H1 (cell line): ENCODE measurements around the gene KCNQ1. TPM values are rescaled to one million over a fixed set of nuclear protein-coding genes. Genes with fewer than 3 reads are reported as not detected.

Experiments used
- ASH2L ChIP-seq: fragments of 200-600, 300-600 bp; sonication (generic); IDR thresholded peaks from one replicate; pipeline ENCODE4 v1.7.1; 2017; ENCODE audit warnings: low read length
- FOSL1 ChIP-seq: IDR thresholded peaks from 2 replicates; pipeline ENCODE4 v1.6.1; 2011; ENCODE audit warnings: mild to moderate bottlenecking, low read depth, low read length, moderate library complexity; ENCODE audit not compliant: insufficient read depth
- GABPA ChIP-seq: IDR thresholded peaks from 2 replicates; pipeline ENCODE4 v1.6.1; 2011; ENCODE audit warnings: mild to moderate bottlenecking, low read length, moderate library complexity, borderline replicate concordance; ENCODE audit not compliant: insufficient read depth
- NANOG ChIP-seq: IDR thresholded peaks from 2 replicates; pipeline ENCODE4 v1.6.1; 2011; ENCODE audit warnings: low read length, low read depth, mild to moderate bottlenecking, inconsistent platforms; ENCODE audit not compliant: insufficient read depth, poor library complexity, severe bottlenecking
- PHF8 ChIP-seq: fragments of 200-600 bp; sonication (generic); conservative IDR thresholded peaks from 2 replicates; pipeline ENCODE4 v1.7.1; 2012; ENCODE audit warnings: low read depth, mild to moderate bottlenecking, inconsistent platforms, low read length, moderate library complexity
- POLR2AphosphoS5 ChIP-seq: IDR thresholded peaks from 2 replicates; pipeline ENCODE4 v1.6.1; 2011; ENCODE audit warnings: low read depth, low read length
- POU5F1 ChIP-seq: IDR thresholded peaks from 2 replicates; pipeline ENCODE4 v1.6.1; 2011; ENCODE audit warnings: low read depth, mild to moderate bottlenecking, low read length, moderate library complexity
- RAD21 ChIP-seq, 2 experiments: IDR thresholded peaks in 1 of 2; conservative IDR thresholded peaks in 1 of 2; 2 replicates each; pipeline ENCODE4 v1.6.1; 2011; ENCODE audit warnings: low read depth in 2 of 2, low read length in 2 of 2, improper control_type of control experiment in 1 of 2, inconsistent platforms in 1 of 2, mild to moderate bottlenecking in 1 of 2, moderate library complexity in 1 of 2
- RBBP5 ChIP-seq: IDR thresholded peaks from 2 replicates; pipeline ENCODE4 v1.7.1; 2012; ENCODE audit warnings: low read depth, mild to moderate bottlenecking, inconsistent platforms, low read length, moderate library complexity, borderline replicate concordance
- SAP30 ChIP-seq: fragments of 300-600 bp; sonication (generic); IDR thresholded peaks from 2 replicates; pipeline ENCODE4 v1.7.1; 2012; ENCODE audit warnings: low read length, moderate library complexity, mild to moderate bottlenecking, inconsistent platforms; ENCODE audit not compliant: insufficient read depth, insufficient replicate concordance
- SIN3A ChIP-seq, 2 experiments: IDR thresholded peaks in 1 of 2; conservative IDR thresholded peaks in 1 of 2; 2 replicates each; pipeline ENCODE4 v1.6.1; 2011 to 2012; ENCODE audit warnings: low read length in 2 of 2, improper control_type of control experiment in 1 of 2, low read depth in 1 of 2, mild to moderate bottlenecking in 1 of 2
- SIX5 ChIP-seq: IDR thresholded peaks from 2 replicates; pipeline ENCODE4 v1.6.1; 2011; ENCODE audit warnings: mild to moderate bottlenecking, low read depth, low read length
- SP1 ChIP-seq: IDR thresholded peaks from 2 replicates; pipeline ENCODE4 v1.6.1; 2011; ENCODE audit warnings: low read depth, low read length
- SP4 ChIP-seq: IDR thresholded peaks from 2 replicates; pipeline ENCODE4 v1.6.1; 2012; ENCODE audit warnings: low read length, inconsistent platforms
- SUZ12 ChIP-seq: fragments of 200-600 bp; sonication (generic); IDR thresholded peaks from 2 replicates; pipeline ENCODE4 v1.6.1; 2012; ENCODE audit warnings: mild to moderate bottlenecking, inconsistent platforms, low read length, moderate library complexity, mixed read lengths
- TAF1 ChIP-seq: IDR thresholded peaks from 2 replicates; pipeline ENCODE4 v1.6.1; 2011; ENCODE audit warnings: mild to moderate bottlenecking, low read depth, low read length
- TAF7 ChIP-seq: optimal IDR thresholded peaks from 2 replicates; pipeline ENCODE3; 2011; ENCODE audit warnings: low read depth, mild to moderate bottlenecking, inconsistent platforms, low read length, moderate library complexity, borderline replicate concordance
- TEAD4 ChIP-seq: IDR thresholded peaks from 2 replicates; pipeline ENCODE4 v1.6.1; 2012; ENCODE audit warnings: low read depth, low read length, inconsistent platforms, mixed read lengths
- YY1 ChIP-seq: IDR thresholded peaks from 2 replicates; pipeline ENCODE4 v1.6.1; 2011; ENCODE audit warnings: low read depth, mild to moderate bottlenecking, low read length
- polyA plus RNA-seq, 7 experiments: library from polyadenylated mRNA; depleted of rRNA in 3 of 7; stranded (reverse) in 5 of 7; unstranded in 2 of 7; fragments of >200 nt in 5 of 7; fragments of 200-250 nt in 2 of 7; gene quantifications; 1 replicate in 5 of 7; 2 replicates in 1 of 7; 4 replicates in 1 of 7; pipeline versions ENCODE4 v1.2.1 to v1.2.3, GENCODE V29; 2011 to 2013; ENCODE audit warnings: missing spikeins in 2 of 7, mixed read lengths in 2 of 7
- total RNA-seq: library from RNA; stranded (reverse); fragmentation: NEBNext Ultra II Directional; extraction: Animal tissue kit (Norgen Biotek cat#: 25700); gene quantifications from 2 replicates; pipeline ENCODE4 v1.2.1, GENCODE V29; 2021
- TF ChIP-seq, protein P1 (sequence below): IDR thresholded peaks from 2 replicates; pipeline ENCODE4 v1.6.1; 2012; ENCODE audit warnings: low read length, inconsistent platforms

KCNQ1 gene
- total and polyA plus RNA-seq, 2 of the 8 experiments (the other 6 are each of a cell fraction or from before 2014, with no cell fraction given), result 1.9 to 2.0 TPM

DNA sequence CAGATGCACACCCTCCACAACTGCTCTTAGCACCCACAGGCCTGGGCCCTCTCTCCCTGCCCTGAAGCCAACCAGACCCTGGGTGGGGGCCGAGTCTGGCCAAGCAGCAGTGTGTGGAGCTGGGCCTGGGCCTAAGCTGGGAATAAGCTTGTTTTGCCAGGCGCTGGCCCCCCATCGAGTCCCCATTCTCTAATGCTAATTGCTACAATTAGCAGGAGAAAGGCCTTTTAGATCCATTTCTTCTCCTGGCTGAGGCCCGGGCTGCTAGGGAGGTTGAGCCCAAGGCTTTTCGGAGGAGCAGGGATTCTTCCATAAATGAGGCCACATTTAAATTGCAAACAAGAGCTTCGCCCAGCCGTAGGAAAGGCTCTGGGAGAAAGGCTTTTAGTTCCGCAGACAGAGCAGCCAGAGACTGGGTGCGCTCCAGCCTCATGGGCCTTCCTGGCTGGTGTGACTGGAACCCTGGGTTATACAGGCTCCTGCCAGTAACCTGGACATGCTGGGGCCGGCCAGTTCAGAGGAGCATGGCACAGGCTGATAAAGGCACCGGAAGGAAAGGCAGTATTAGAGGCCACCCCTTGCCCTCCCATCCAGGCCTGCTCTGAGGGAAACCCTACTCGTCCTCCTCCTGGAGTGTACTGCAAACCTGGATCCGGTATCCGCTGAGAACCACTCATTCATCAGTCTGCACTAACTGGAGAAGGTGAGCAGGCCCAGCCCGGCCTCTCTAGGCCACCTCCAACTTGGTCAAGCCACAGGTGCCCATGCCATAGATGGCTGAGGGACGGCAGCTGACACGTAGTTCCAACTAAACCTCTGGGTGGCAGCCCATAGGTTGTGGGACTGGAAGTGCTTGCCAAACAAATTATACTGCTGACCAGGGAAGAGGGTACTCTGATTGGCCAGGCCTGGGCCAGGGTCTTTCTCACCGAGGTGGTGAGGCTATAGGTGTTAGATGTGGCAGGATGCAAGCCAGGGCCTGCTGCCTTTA is 248.8 kb downstream of the KCNQ1 start (continued):
- TF ChIP-seq, protein P1, sequence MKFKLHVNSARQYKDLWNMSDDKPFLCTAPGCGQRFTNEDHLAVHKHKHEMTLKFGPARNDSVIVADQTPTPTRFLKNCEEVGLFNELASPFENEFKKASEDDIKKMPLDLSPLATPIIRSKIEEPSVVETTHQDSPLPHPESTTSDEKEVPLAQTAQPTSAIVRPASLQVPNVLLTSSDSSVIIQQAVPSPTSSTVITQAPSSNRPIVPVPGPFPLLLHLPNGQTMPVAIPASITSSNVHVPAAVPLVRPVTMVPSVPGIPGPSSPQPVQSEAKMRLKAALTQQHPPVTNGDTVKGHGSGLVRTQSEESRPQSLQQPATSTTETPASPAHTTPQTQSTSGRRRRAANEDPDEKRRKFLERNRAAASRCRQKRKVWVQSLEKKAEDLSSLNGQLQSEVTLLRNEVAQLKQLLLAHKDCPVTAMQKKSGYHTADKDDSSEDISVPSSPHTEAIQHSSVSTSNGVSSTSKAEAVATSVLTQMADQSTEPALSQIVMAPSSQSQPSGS, result no peak
- TF ChIP-seq GABPA, result peak; percentile 47; the same call in 1 of the 2 replicates
- peak; percentile 61; the same call in 1 of the 2 replicates for TF ChIP-seq TAF1
- TF ChIP-seq RBBP5, result peak; percentile 87
- 0 out of 2 replicates have a peak, but pooled peaks have one; percentile 5 for TF ChIP-seq TEAD4
- TF ChIP-seq SIN3A (conservative IDR thresholded peaks at IDR 0.05 in 1 of 2, IDR thresholded peaks at IDR 0.05 in 1 of 2; ENCODE audit: low read depth in 1 of 2, low read length in 2 of 2), result 0 out of 4 replicates have a peak, but pooled peaks of 1 of the 2 experiments have one; percentile 20
- no peak for TF ChIP-seq POLR2AphosphoS5
- peak; percentile 97 for TF ChIP-seq NANOG
- TF ChIP-seq POU5F1, result peak; percentile 76; the same call in 1 of the 2 replicates
- peak; percentile 62 for TF ChIP-seq TAF7
- peak; percentile 42 for TF ChIP-seq SAP30
- TF ChIP-seq SUZ12, result no peak
- TF ChIP-seq SP1, result peak; percentile 81
- TF ChIP-seq YY1, result peak; percentile 62
- TF ChIP-seq PHF8, result no peak; the same call in 1 of the 2 replicates
- peak in 1 of 2 experiments; percentile 31; a peak in 1 of 4 replicates for TF ChIP-seq RAD21 (IDR thresholded peaks at IDR 0.05 in 1 of 2, conservative IDR thresholded peaks at IDR 0.05 in 1 of 2; ENCODE audit: low read depth in 2 of 2, low read length in 2 of 2)
- no peak for TF ChIP-seq SIX5
- 0 out of 2 replicates have a peak, but pooled peaks have one; percentile 27 for TF ChIP-seq SP4
- TF ChIP-seq FOSL1, result no peak
- TF ChIP-seq ASH2L, result peak; percentile 52
